SK-N-SH (cell line): ENCODE measurements around the gene ZSCAN18. TPM values are rescaled to one million over a fixed set of nuclear protein-coding genes. Genes with fewer than 3 reads are reported as not detected.

Experiments used
- CTCF ChIA-PET: fragments of 300-600, 350-600 bp; formaldehyde crosslinking; extraction: SDS; loops from one replicate; lab custom pipeline; 2021; lab: Yijun Ruan, JAX
- POLR2A ChIA-PET: fragments of 350-600 bp; sonication (Branson Sonifier 250); formaldehyde crosslinking; extraction: SDS; loops from one replicate; lab custom pipeline; 2020; ENCODE audit warnings: antibody characterized with exemption, inconsistent platforms; lab: Yijun Ruan, JAX
- DNase-seq: peaks from one replicate; pipeline ENCODE4 v3.0.0; 2012
- H2AFZ ChIP-seq: fragments of 200-600 bp; sonication (generic); 2 replicates; pipeline ENCODE4 v1.8.1; 2016; ENCODE audit warnings: antibody characterized with exemption, mild to moderate bottlenecking, low read depth
- H3F3A ChIP-seq: fragments of 200-600 bp; sonication (generic); replicated peaks from 2 replicates; pipeline ENCODE3; 2016; ENCODE audit warnings: antibody characterized with exemption, mild to moderate bottlenecking; ENCODE audit not compliant: insufficient read depth
- H3K27ac ChIP-seq, 2 experiments: fragments of 200-500 bp in 1 of 2; fragments of 200-600 bp in 1 of 2; sonication (Bioruptor generic) in 1 of 2; sonication (generic), shearing (Covaris generic) in 1 of 2; 2 replicates each; pipeline versions ENCODE4 v1.5.1 to v1.6.1; 2014 to 2016; ENCODE audit warnings: low read depth in 2 of 2, inconsistent platforms in 1 of 2, low read length in 1 of 2, mild to moderate bottlenecking in 1 of 2, mixed read lengths in 1 of 2
- H3K27me3 ChIP-seq: fragments of 200-600 bp; sonication (generic), shearing (Covaris generic); 2 replicates; pipeline ENCODE4 v1.6.1; 2016; ENCODE audit warnings: mixed run types; ENCODE audit not compliant: insufficient read depth
- H3K36me3 ChIP-seq, 2 experiments: fragments of 200-500 bp in 1 of 2; fragments of 200-600 bp in 1 of 2; sonication (Bioruptor generic) in 1 of 2; sonication (generic) in 1 of 2; replicated peaks in 1 of 2; 2 replicates each; pipeline versions ENCODE3 to v1.5.1; 2014 to 2016; ENCODE audit warnings: low read length in 1 of 2, mild to moderate bottlenecking in 1 of 2; ENCODE audit not compliant: insufficient read depth in 2 of 2, control insufficient read depth in 1 of 2
- H3K4me1 ChIP-seq, 2 experiments: fragments of 200-500 bp in 1 of 2; fragments of 200-600 bp in 1 of 2; sonication (Bioruptor generic) in 1 of 2; sonication (generic), shearing (Covaris generic) in 1 of 2; 2 replicates each; pipeline versions ENCODE4 v1.5.1 to v1.6.1; 2014 to 2016; ENCODE audit warnings: low read depth in 1 of 2, low read length in 1 of 2, mixed run types in 1 of 2; ENCODE audit not compliant: insufficient read depth in 2 of 2, control insufficient read depth in 1 of 2
- H3K4me2 ChIP-seq: fragments of 200-600 bp; sonication (generic), shearing (Covaris generic); 2 replicates; pipeline ENCODE4 v1.6.1; 2017; ENCODE audit warnings: mixed run types
- H3K4me3 ChIP-seq, 2 experiments: fragments of 200-500 bp in 1 of 2; fragments of 200-600 bp in 1 of 2; sonication (Bioruptor generic) in 1 of 2; sonication (generic), shearing (Covaris generic) in 1 of 2; 2 replicates each; pipeline versions ENCODE4 v1.5.1 to v1.8.1; 2014 to 2016; ENCODE audit warnings: low read depth in 2 of 2, inconsistent platforms in 1 of 2, low read length in 1 of 2, mild to moderate bottlenecking in 1 of 2, mixed read lengths in 1 of 2, moderate library complexity in 1 of 2
- H3K79me2 ChIP-seq: fragments of 200-600 bp; sonication (generic); 2 replicates; pipeline ENCODE4 v1.8.1; 2017; ENCODE audit warnings: mild to moderate bottlenecking; ENCODE audit not compliant: insufficient read depth
- H3K9ac ChIP-seq: fragments of 200-600 bp; sonication (generic); 2 replicates; pipeline ENCODE4 v1.6.1; 2017; ENCODE audit warnings: mixed run types
- H3K9me2 ChIP-seq: fragments of 200-600 bp; sonication (generic); 2 replicates; pipeline ENCODE4 v1.6.1; 2017; ENCODE audit warnings: mixed run types
- H3K9me3 ChIP-seq: fragments of 200-600 bp; sonication (generic); 2 replicates; pipeline ENCODE4 v1.6.1; 2017; ENCODE audit warnings: mixed run types, mild to moderate bottlenecking, moderate library complexity
- H4K20me1 ChIP-seq: fragments of 200-600 bp; sonication (generic); 2 replicates; pipeline ENCODE4 v1.6.1; 2017; ENCODE audit warnings: mild to moderate bottlenecking, mixed run types; ENCODE audit not compliant: insufficient read depth
- CTCF ChIP-seq: fragments of 200-600 bp; sonication (generic); IDR thresholded peaks from 2 replicates; pipeline ENCODE4 v1.6.1; 2017; ENCODE audit warnings: antibody characterized with exemption, mild to moderate bottlenecking, moderate library complexity
- FOXJ3 ChIP-seq: sonication (generic); formaldehyde crosslinking; IDR thresholded peaks from 2 replicates; pipeline ENCODE4 v1.5.1; 2020; ENCODE audit warnings: mild to moderate bottlenecking, missing genetic modification reagents
- GABPA ChIP-seq: IDR thresholded peaks from 2 replicates; pipeline ENCODE4 v1.4.0; 2012; ENCODE audit warnings: low read depth, mild to moderate bottlenecking
- IRF3 ChIP-seq: fragments of 150-350 bp; IDR thresholded peaks from 2 replicates; pipeline ENCODE4 v1.6.1; 2016; ENCODE audit warnings: mild to moderate bottlenecking, low read depth, low read length
- MEF2A ChIP-seq: IDR thresholded peaks from 2 replicates; pipeline ENCODE4 v1.4.0; 2012; ENCODE audit warnings: low read depth, borderline replicate concordance
- MXI1 ChIP-seq: IDR thresholded peaks from 2 replicates; pipeline ENCODE4 v1.6.1; 2012; ENCODE audit warnings: mild to moderate bottlenecking, low read depth, low read length, improper control_type of control experiment
- POLR2AphosphoS5 ChIP-seq: IDR thresholded peaks from 2 replicates; pipeline ENCODE4 v1.6.1; 2012; ENCODE audit warnings: low read depth, low read length
- RCOR1 ChIP-seq: fragments of 150-350 bp; IDR thresholded peaks from 2 replicates; pipeline ENCODE4 v1.6.1; 2017; ENCODE audit warnings: antibody characterized with exemption, low read length
- RFX5 ChIP-seq: IDR thresholded peaks from 2 replicates; pipeline ENCODE4 v1.6.1; 2012; ENCODE audit warnings: mild to moderate bottlenecking, improper control_type of control experiment, low read length
- SIN3A ChIP-seq: IDR thresholded peaks from 2 replicates; pipeline ENCODE4 v1.6.1; 2012; ENCODE audit warnings: low read depth, mild to moderate bottlenecking, low read length, moderate library complexity, borderline replicate concordance
- TAF1 ChIP-seq: IDR thresholded peaks from 2 replicates; pipeline ENCODE4 v1.6.1; 2012; ENCODE audit warnings: low read depth, mild to moderate bottlenecking, low read length, moderate library complexity, borderline replicate concordance
- YY1 ChIP-seq: IDR thresholded peaks from 2 replicates; pipeline ENCODE4 v1.4.0; 2012; ENCODE audit warnings: low read depth, mild to moderate bottlenecking
- WGBS: methylation state at CpG from one replicate; pipeline ENCODE4 v1.1.6; 2017; ENCODE audit warnings: low lambda C conversion rate; 5-methylcytosine and 5-hydroxymethylcytosine counted together
- polyA plus RNA-seq, 3 experiments: library from polyadenylated mRNA; depleted of rRNA; stranded (reverse); fragments of >200 nt; gene quantifications; 2 replicates each; pipeline ENCODE4 v1.2.3, GENCODE V29; 2012
- TF ChIP-seq, protein P1 (sequence below): IDR thresholded peaks from 2 replicates; pipeline ENCODE4 v1.4.0; 2012; ENCODE audit warnings: low read depth

The ZSCAN18 gene
- polyA plus RNA-seq, 1 of the 3 experiments (the other 2 are of a cell fraction) = 26.7 TPM

DNA sequence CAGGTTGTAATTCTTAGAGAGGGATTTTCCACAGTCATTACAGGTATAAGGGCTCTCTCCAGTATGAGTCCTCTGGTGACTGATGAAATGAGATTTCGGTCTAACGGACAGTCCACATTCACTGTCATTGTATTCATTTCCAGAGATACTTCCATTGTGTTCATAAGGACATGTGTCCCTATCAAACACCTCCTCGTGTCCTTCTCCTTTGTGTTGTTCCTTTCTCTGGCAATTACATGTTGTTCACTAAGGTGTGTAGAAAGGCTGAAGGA, 10.5 kb upstream of the ZSCAN18 start (continued):
- TF ChIP-seq IRF3 (no peak), RCOR1 (no peak), MEF2A (no peak)

GRCh38 chr19:58107778-58108545, 9.9 kb upstream of the ZSCAN18 start:
- no peak overlapping the region for H3K4me2 ChIP-seq
- H2AFZ ChIP-seq = no peak overlapping the region
- H3K9me2 ChIP-seq = no peaks in the 10 kb centered on the region
- H3K4me3 ChIP-seq = no peak overlapping the region
- WGBS = 37% methylated on average over 7 of the region's 7 CpGs
- no peaks in the 10 kb centered on the region for H3F3A ChIP-seq
- no peaks in the 10 kb centered on the region for H3K4me1 ChIP-seq
- TF ChIP-seq IRF3 (no peak), SIN3A (no peak), GABPA (no peak), TAF1 (no peak), FOXJ3 (no peak), YY1 (no peak), MXI1 (no peak), RFX5 (no peak), CTCF (no peak), POLR2AphosphoS5 (no peak)
- TF ChIP-seq, protein P1, sequence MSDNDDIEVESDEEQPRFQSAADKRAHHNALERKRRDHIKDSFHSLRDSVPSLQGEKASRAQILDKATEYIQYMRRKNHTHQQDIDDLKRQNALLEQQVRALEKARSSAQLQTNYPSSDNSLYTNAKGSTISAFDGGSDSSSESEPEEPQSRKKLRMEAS = no peak
- H3K9ac ChIP-seq = no peak overlapping the region
- no peak overlapping the region for H3K27ac ChIP-seq
- H3K9me3 ChIP-seq = peaks cover 24% of the 10 kb centered on the region; the same call in 1 of the 2 replicates
- H4K20me1 ChIP-seq = no peaks in the 10 kb centered on the region
- ChIA-PET POLR2A (no interaction called here), CTCF (no interaction called here)
- no peaks in the 10 kb centered on the region for H3K79me2 ChIP-seq
- no peaks in the 10 kb centered on the region for H3K27me3 ChIP-seq
- no peak for DNase-seq
- H3K36me3 ChIP-seq = no peaks in the 10 kb centered on the region
